HepG2 (cell line): ENCODE measurements around the gene BABAM1. TPM values are rescaled to one million over a fixed set of nuclear protein-coding genes. Genes with fewer than 3 reads are reported as not detected.

Source experiments
- ASH2L ChIP-seq: fragments of 300-600, 200-600 bp; sonication (generic); IDR thresholded peaks from 2 replicates; pipeline ENCODE4 v1.7.0; 2017; ENCODE audit warnings: low read depth, mild to moderate bottlenecking, moderate library complexity, mixed read lengths, low read length; ENCODE audit not compliant: insufficient read length
- ATRX ChIP-seq: sonication (generic); formaldehyde crosslinking; IDR thresholded peaks from 2 replicates; pipeline ENCODE4 v1.4.0; 2020; ENCODE audit warnings: missing genetic modification reagents, borderline replicate concordance
- ELF4 ChIP-seq: sonication (generic); formaldehyde crosslinking; IDR thresholded peaks from 2 replicates; pipeline ENCODE4 v1.5.0; 2020; ENCODE audit warnings: missing genetic modification reagents, mild to moderate bottlenecking, moderate library complexity, borderline replicate concordance
- SOX6 ChIP-seq, 2 experiments: fragments of 450-650 bp in 1 of 2; sonication (generic) in 1 of 2; formaldehyde crosslinking in 1 of 2; IDR thresholded peaks; 2 replicates each; pipeline versions ENCODE4 v1.4.0 to v1.6.1; 2017 to 2020; ENCODE audit warnings: antibody characterized with exemption in 1 of 2, mild to moderate bottlenecking in 1 of 2, missing genetic modification reagents in 1 of 2
- TEAD2 ChIP-seq: sonication (generic); formaldehyde crosslinking; IDR thresholded peaks from 2 replicates; pipeline ENCODE4 v1.9.0; 2021; ENCODE audit warnings: missing genetic modification reagents
- THAP11 ChIP-seq: IDR thresholded peaks from 2 replicates; pipeline ENCODE4 v1.6.1; 2016; ENCODE audit warnings: missing biosample characterization, missing genetic modification reagents
- ZKSCAN8 ChIP-seq: IDR thresholded peaks from 2 replicates; pipeline ENCODE4 v1.6.1; 2016; ENCODE audit warnings: borderline replicate concordance, missing genetic modification reagents, missing compliant biosample characterization
- ZNF20 ChIP-seq: sonication (generic); formaldehyde crosslinking; IDR thresholded peaks from 2 replicates; pipeline ENCODE4 v1.4.0; 2020; ENCODE audit warnings: mild to moderate bottlenecking, moderate library complexity, missing genetic modification reagents
- ZNF251 ChIP-seq: sonication (generic); formaldehyde crosslinking; IDR thresholded peaks from 2 replicates; pipeline ENCODE4 v1.9.0; 2021; ENCODE audit warnings: mild to moderate bottlenecking, missing genetic modification reagents
- ZNF280D ChIP-seq: sonication (generic); formaldehyde crosslinking; IDR thresholded peaks from 2 replicates; pipeline ENCODE4 v1.5.1; 2020; ENCODE audit warnings: mild to moderate bottlenecking, missing genetic modification reagents
- ZNF460 ChIP-seq: sonication (generic); formaldehyde crosslinking; IDR thresholded peaks from 2 replicates; pipeline ENCODE4 v1.5.1; 2020; ENCODE audit warnings: missing genetic modification reagents, mild to moderate bottlenecking, borderline replicate concordance
- ZNF761 ChIP-seq: sonication (generic); formaldehyde crosslinking; conservative IDR thresholded peaks from 2 replicates; pipeline ENCODE4 v1.4.0; 2020; ENCODE audit warnings: mild to moderate bottlenecking, missing genetic modification reagents
- polyA plus RNA-seq, 8 experiments: library from polyadenylated mRNA; depleted of rRNA in 3 of 8; stranded (reverse) in 7 of 8; unstranded in 1 of 8; fragments of >200 nt; fragmentation: Illumina TruSeq in 4 of 8; extraction: Trizol in 4 of 8; gene quantifications; 2 replicates each; pipeline versions ENCODE4 v1.2.1 to v1.2.3, GENCODE V29; 2011 to 2016; ENCODE audit warnings: low read depth in 4 of 8, missing spikeins in 1 of 8, mixed read lengths in 1 of 8; ENCODE audit not compliant: insufficient read depth in 1 of 8
- total RNA-seq, 5 experiments: library from RNA; depleted of rRNA; stranded (reverse); fragments of >200 nt; fragmentation: Illumina TruSeq; extraction: Trizol; gene quantifications; 2 replicates each; pipeline ENCODE4 v1.2.3, GENCODE V29; 2016; ENCODE audit warnings: low read depth in 1 of 5
- TF ChIP-seq, protein P1 (sequence below): sonication (generic); formaldehyde crosslinking; IDR thresholded peaks from 2 replicates; pipeline ENCODE4 v1.4.0; 2020; ENCODE audit warnings: mild to moderate bottlenecking, missing genetic modification reagents, borderline replicate concordance
- TF ChIP-seq, protein P2 (sequence below): sonication (generic); formaldehyde crosslinking; IDR thresholded peaks from 2 replicates; pipeline ENCODE4 v1.4.0; 2020; ENCODE audit warnings: mild to moderate bottlenecking, missing genetic modification reagents
- TF ChIP-seq, protein P3 (sequence below): sonication (generic); formaldehyde crosslinking; IDR thresholded peaks from 2 replicates; pipeline ENCODE4 v1.4.0; 2020; ENCODE audit warnings: missing genetic modification reagents, borderline replicate concordance

The BABAM1 gene
- total and polyA plus RNA-seq, 2 of the 13 experiments (the other 11 are each of a cell fraction or from before 2014, with no cell fraction given): 70.0 to 82.0 TPM

GRCh38 chr19:17305517-17306284 lies 38.5 kb downstream of the BABAM1 start, which contains the start of gene MRPL34 (continued):
- TF ChIP-seq ZNF761 (CRISPR knock-in tag) (0 out of 2 replicates have a peak, but pooled peaks have one; percentile 57), ZNF20 (CRISPR knock-in tag) (no peak), ASH2L (peak; percentile 61), ZNF251 (CRISPR knock-in tag) (no peak), SOX6 (IDR thresholded peaks at IDR 0.05) (no peak), SOX6 (CRISPR knock-in tag; IDR thresholded peaks at IDR 0.05) (peak; percentile 35; the same call in 1 of the 2 replicates), ZNF460 (CRISPR knock-in tag) (no peak; the same call in 1 of the 2 replicates), ATRX (CRISPR knock-in tag) (no peak), THAP11 (CRISPR knock-in tag) (peak; percentile 98), ZNF280D (CRISPR knock-in tag) (no peak), ELF4 (CRISPR knock-in tag) (no peak), ZKSCAN8 (CRISPR knock-in tag) (peak; percentile 96), TEAD2 (CRISPR knock-in tag) (no peak)
- TF ChIP-seq, protein P1, sequence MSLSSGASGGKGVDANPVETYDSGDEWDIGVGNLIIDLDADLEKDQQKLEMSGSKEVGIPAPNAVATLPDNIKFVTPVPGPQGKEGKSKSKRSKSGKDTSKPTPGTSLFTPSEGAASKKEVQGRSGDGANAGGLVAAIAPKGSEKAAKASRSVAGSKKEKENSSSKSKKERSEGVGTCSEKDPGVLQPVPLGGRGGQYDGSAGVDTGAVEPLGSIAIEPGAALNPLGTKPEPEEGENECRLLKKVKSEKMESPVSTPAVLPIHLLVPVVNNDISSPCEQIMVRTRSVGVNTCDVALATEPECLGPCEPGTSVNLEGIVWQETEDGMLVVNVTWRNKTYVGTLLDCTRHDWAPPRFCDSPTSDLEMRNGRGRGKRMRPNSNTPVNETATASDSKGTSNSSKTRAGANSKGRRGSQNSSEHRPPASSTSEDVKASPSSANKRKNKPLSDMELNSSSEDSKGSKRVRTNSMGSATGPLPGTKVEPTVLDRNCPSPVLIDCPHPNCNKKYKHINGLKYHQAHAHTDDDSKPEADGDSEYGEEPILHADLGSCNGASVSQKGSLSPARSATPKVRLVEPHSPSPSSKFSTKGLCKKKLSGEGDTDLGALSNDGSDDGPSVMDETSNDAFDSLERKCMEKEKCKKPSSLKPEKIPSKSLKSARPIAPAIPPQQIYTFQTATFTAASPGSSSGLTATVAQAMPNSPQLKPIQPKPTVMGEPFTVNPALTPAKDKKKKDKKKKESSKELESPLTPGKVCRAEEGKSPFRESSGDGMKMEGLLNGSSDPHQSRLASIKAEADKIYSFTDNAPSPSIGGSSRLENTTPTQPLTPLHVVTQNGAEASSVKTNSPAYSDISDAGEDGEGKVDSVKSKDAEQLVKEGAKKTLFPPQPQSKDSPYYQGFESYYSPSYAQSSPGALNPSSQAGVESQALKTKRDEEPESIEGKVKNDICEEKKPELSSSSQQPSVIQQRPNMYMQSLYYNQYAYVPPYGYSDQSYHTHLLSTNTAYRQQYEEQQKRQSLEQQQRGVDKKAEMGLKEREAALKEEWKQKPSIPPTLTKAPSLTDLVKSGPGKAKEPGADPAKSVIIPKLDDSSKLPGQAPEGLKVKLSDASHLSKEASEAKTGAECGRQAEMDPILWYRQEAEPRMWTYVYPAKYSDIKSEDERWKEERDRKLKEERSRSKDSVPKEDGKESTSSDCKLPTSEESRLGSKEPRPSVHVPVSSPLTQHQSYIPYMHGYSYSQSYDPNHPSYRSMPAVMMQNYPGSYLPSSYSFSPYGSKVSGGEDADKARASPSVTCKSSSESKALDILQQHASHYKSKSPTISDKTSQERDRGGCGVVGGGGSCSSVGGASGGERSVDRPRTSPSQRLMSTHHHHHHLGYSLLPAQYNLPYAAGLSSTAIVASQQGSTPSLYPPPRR: peak; percentile 30; the same call in 1 of the 2 replicates
- TF ChIP-seq, protein P2, sequence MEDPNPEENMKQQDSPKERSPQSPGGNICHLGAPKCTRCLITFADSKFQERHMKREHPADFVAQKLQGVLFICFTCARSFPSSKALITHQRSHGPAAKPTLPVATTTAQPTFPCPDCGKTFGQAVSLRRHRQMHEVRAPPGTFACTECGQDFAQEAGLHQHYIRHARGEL (CRISPR knock-in tag): peak; percentile 66; the same call in 1 of the 2 replicates
- TF ChIP-seq, protein P3, sequence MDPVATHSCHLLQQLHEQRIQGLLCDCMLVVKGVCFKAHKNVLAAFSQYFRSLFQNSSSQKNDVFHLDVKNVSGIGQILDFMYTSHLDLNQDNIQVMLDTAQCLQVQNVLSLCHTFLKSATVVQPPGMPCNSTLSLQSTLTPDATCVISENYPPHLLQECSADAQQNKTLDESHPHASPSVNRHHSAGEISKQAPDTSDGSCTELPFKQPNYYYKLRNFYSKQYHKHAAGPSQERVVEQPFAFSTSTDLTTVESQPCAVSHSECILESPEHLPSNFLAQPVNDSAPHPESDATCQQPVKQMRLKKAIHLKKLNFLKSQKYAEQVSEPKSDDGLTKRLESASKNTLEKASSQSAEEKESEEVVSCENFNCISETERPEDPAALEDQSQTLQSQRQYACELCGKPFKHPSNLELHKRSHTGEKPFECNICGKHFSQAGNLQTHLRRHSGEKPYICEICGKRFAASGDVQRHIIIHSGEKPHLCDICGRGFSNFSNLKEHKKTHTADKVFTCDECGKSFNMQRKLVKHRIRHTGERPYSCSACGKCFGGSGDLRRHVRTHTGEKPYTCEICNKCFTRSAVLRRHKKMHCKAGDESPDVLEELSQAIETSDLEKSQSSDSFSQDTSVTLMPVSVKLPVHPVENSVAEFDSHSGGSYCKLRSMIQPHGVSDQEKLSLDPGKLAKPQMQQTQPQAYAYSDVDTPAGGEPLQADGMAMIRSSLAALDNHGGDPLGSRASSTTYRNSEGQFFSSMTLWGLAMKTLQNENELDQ (CRISPR knock-in tag): no peak
